ENCODE data around the gene LPP.

LPP gene

DNA sequence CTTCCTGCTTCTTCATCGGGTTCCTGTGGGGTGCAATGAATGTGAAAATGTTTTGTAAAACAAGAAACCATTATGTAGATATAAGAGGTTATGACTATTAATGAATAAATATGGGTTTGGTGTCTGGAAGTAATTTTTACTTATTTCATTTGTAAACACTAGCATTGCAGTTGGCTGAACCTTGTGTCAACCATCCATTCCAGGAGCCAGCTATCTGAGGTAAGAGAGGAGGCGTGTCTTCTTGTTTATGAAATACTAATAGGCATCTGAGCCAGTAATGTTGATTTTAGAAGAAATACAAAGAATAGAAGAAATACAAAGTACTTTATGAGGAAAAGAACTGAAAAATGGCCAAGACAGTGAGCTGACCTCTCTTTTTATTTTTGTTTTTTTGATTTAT, 187.5 kb downstream of the LPP start:
- DNase-seq = no peak

DNA sequence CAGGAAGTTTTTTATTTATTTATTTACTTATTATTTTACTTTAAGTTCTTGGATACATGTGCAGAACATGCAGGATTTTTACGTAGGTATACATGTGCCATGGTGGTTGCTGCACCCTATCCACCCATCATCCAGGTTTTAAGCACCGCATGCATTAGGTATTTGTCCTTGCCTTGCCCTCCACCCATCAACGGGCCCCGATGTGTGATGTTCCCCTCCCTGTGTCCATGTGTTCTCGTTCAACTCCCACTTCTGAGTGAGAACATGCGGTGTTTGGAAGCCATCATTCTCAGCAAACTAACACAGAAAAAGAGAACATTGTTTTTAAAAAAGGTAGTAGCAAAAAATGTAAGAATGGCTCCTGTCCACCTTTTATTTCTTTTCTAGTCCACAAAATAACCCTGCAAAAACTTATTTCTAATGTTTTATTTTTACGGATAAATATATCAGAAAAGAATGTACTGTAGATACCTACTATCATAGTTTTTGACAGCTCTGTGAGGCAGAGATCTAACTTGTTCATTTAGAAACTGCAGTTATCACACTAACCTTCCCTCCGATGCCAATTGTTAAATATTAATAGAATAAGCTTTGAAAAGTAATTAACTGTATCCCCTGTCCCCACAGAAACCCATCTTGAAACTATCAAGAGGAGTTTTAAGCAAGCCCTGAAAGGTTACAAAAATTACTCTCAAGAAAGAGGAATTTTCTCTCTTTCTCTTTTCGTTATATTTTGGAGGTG, 189.2 kb downstream of the LPP start:
- DNase-seq = no peak

DNA sequence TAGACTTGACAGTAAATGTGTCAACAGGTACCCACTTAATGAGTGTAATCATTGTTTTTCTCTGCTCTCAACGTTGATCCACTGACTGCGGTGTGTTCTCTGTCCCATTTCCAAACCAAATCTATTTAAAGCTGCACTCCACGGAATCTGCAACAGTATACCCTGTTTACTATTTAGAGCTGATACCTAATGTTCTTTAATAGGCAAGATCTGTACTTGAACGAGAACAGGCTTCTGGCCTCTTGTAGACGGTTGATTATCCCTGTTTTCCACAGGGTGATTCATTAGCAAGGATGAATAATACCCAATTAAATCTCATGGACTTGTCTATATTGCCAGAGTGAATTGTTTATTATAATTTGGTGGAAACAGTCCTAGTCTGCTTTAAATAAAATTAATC, 189.9 kb downstream of the LPP start:
- no peak for DNase-seq

GRCh38 chr3:188345223-188345622, 191.3 kb downstream of the LPP start:
- DNase-seq = peak; percentile 21

GRCh38 chr3:188348435-188349244, 194.7 kb downstream of the LPP start:
- DNase-seq = peak; percentile 34

- no peak for DNase-seq
Observed at GRCh38 chr3:188349351-188349901, 195.5 kb downstream of the LPP start.

GRCh38 chr3:188349933-188350332, 196.0 kb downstream of the LPP start:
- no peak for DNase-seq

- no peak for DNase-seq
Observed at GRCh38 chr3:188350961-188351360, 197.0 kb downstream of the LPP start.

DNA sequence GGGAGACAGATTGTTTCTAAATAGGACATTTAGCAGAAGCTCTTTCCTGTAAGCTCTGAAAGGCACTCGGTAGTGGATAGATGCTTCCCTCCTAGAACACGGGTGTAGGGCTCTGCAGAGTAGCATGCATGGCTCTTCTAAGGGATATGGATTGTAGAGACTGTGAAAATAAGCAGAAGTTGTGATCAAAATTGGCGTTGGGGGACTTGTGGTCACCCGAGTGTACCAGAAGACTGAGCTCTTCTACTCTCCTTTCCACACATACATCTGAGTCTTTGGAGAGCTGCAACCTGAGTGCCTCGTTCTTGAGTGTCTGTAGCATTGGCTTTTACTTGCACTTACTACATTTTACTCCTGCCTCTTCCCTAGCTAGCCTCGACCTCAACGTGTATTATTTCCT, 197.7 kb downstream of the LPP start:
- DNase-seq = no peak

DNA sequence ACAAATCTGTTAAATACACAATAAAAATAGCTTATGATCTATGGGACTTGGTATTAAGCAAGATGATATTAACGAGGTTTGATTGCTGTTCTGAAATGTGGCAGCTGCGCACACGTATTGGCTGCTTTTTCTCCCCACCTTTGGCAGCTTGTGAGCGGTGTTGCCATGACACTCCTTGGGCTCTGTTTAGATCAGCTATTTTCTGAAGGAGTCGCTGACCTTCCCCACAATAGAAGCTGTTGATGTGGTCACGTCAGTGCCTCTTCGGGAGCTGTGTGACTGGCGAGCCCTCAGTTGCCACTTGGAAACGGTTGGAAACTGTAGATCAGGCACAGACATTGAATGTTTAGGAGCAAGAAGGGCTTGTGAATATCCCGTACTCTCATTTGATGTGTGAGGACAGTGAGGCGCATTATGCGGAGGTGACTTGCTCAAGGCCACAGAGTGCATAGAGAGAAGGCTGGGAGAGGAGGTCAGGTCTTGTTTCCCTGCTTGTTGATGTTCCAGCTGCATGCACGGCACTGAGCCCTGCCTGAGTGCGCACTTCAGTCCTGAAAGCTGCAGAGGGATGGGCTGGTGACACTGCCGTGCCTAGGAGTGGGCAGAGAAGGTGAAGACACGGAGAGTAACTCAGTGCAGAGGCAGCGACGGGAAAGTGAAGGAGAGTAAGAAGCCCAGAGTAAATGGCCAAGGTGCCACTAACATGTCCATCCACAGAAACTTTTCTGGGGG, 198.4 kb downstream of the LPP start:
- DNase-seq = no peak

DNA sequence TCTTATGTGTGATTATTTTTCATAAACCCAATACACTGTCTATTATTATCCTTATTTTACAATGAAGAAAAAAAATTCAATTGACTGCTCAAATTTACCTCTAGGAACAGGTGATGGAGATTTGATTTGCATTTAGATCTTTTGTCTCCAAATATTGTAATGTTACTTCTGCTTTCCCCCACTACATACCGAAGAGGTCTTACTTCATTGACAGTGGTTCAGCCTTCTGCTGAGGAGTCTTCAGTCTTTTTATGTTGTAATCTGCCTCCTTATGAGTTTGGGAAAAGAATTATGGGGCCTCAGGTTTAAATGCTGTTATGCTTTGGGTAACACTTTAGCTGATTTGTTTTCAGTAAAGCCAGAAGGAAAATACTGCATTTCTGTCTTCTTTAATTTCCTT, 199.5 kb downstream of the LPP start:
- peak; percentile 51 for DNase-seq

GRCh38 chr3:188358787-188359493, 205.0 kb downstream of the LPP start:
- peak; percentile 11 for DNase-seq

DNA sequence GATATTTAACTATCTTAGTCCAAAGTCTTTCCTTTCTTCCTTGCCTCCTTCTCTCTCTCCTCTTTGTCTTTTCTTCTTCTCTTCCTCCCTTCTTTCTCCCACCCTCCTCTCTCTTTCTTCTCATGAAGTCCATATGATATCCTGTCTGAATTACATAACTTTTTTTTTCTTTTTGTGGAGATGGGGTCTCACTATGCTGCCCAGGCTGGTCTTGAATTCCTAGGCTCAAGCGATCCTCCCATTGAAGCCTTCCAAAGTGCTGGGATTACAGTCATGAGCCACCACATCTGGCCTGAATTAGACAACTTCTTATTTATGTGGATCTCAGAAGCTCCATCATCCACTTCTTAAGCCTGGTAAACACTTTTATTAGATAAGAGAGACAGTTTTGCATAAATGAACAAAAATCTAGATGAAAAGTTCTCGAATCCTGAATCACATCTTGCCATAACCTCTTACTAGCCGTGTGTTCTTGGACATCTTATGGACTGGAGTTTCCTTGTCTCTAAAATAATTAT, 206.5 kb downstream of the LPP start:
- no peak for DNase-seq

DNA sequence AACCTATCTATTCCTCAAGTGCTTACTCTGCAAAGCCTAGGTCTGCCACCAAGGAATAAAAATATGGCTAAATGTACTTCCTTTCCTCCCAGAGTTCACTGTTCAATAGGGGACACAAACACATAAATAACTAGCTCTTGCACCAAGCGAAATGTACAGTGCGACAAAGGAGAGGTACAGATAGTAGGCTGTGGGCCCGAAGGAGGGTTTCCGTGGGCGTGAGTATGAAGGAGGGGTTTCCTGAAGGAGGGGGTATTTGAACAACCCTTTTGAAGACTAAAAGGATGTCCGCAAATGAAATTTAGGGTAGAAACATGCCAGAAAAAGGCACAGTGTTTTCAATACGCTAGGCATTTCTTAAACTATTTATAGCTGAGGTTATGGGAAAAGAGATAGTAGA, 207.9 kb downstream of the LPP start:
- no peak for DNase-seq

DNA sequence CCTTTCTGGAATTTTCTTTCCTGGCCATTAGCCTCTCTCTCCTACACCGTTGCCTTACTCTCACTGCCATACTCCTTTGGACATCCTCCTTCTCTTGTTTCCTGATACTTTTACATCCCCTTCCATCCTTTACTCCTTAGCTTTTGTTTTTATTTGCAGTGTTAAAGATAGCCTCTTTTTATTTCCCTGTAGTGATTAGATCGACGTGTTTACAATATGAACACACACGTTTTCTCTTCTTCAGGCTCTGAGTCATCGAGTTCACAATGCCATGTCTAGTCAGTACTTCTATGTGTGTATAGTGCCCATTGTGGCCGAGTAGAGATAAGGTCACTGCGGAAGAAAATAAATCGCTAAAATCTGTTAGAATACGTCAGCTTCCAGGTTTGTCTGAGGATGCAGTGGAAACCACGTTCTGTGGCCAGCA, 208.5 kb downstream of the LPP start:
- peak; percentile 19 for DNase-seq

DNA sequence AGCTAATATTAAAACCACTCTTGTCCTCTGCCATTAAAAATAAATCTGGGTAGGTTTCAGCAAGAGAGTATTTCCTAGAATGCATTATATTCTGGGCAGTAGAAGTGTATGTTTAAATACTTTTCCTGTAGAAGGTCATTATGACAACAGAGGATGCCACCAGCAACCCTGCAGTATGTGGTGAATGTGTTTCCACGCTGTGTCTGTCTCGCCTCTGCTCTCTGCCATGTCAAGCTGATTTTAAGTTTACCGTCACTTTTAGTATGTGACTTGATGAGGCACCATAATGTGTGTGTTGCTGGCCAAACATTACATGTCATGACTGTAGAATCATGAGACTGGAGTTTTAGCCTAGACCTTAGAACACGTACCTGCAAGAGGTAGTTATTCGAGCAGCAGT, 211.2 kb downstream of the LPP start:
- no peak for DNase-seq

DNA sequence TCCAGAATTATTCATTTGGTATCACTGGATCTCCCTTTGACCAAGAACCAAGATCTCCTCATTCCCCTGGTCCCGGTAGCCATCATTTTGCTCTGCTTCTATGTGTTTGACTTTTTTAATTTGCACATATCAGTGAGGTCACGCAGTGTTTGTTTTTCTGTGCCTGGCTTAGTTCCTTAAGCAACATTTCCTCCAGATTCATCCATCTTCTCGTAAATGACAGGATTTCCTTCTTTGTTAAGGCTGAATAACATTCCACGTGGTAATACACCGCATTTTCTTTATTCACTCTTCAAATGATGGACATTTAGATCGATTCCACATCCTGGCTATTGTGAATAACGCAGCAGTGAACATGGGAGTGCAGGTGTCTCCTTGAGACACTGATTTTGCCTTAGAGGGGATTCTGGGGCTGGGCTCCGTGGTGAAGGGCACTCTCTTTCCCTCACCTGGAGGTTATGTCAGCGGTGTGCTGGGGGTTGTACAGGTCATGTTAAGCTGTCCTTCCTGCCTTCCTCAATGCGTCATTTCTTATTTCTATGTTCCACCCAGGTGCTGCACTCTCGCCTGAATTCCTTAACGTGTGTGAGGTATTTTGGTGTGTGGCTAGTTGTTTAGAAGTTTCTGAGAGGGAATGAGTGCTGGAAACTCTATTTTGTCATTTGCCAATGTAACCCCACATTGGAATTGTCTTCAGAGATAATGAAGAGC, 212.2 kb downstream of the LPP start:
- DNase-seq = no peak

- DNase-seq = no peak
Observed at GRCh38 chr3:188367678-188368077, 213.7 kb downstream of the LPP start.

DNA sequence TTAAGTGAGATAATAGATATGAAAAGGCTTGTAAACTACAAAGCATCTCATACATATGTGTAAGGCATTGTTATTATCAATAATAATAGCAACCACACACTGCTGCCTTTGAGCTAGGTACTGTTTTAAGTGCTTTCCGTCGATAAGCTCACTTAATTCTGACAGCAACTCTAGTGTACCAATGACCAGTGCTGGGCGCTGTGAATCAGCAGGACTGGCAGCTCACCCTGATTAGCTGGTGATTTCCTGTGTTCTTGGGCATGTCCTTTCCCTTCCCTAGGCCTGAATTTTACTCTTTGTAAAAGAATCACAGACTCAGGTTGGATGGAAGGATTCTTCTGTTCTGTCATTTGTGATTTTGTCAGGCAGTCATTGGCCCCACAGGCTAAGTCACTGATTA, 215.6 kb downstream of the LPP start:
- DNase-seq = no peak

GRCh38 chr3:188370081-188370830, 216.3 kb downstream of the LPP start:
- peak; percentile 18 for DNase-seq

- DNase-seq = no peak
Observed at GRCh38 chr3:188378786-188379185, 224.8 kb downstream of the LPP start.
